Endothelial cell of umbilical vein (primary cell): ENCODE measurements around the gene CLGN.

Experiments
- CTCF ChIP-seq, 2 donors: IDR thresholded peaks; 1 replicate in 1 of 2; 2 replicates in 1 of 2; pipeline ENCODE4 v1.5.1; 2011; ENCODE audit warnings: low read length in 2 of 2, mild to moderate bottlenecking in 2 of 2, moderate library complexity in 2 of 2, control low read depth in 1 of 2, inconsistent platforms in 1 of 2, low read depth in 1 of 2; ENCODE audit not compliant: insufficient read depth in 1 of 2; ENCODE audit errors: extremely low read depth in 1 of 2
- POLR2A ChIP-seq: IDR thresholded peaks from 2 replicates; pipeline ENCODE4 v1.6.1; 2012; ENCODE audit warnings: low read depth, mild to moderate bottlenecking, control low read depth, low read length

- TF ChIP-seq POLR2A (no peak), CTCF (IDR thresholded peaks at IDR 0.05; ENCODE audit: extremely low read depth in 1 of 2, insufficient read depth in 1 of 2, low read depth in 1 of 2, low read length in 2 of 2) (no peak)
Observed at GRCh38 chr4:140472156-140472555, 44.7 kb upstream of the CLGN start.
